Activated CD4-positive, alpha-beta T cell treated with anti-CD3 and anti-CD28 coated beads, Interleukin-2, Interleukin-6, amounts not matched to agents 100 ng/mL and 50 ng/mL, durations not matched to agents 16 hours and 8 hours (primary cell): Measurements from ENCODE around the gene GPR26.
"Not testable (repeated sequence)": the region's sequence is repeated elsewhere in the genome, so short reads cannot be mapped to it uniquely, and the experiment has no call there.

Experiments
- DNase-seq: peaks from one replicate; pipeline ENCODE4 v3.0.0-alpha.2; 2020

The GPR26 gene

GRCh38 chr10:123718544-123719060 lies 52.4 kb downstream of the GPR26 start:
- DNase-seq: no peak

DNA sequence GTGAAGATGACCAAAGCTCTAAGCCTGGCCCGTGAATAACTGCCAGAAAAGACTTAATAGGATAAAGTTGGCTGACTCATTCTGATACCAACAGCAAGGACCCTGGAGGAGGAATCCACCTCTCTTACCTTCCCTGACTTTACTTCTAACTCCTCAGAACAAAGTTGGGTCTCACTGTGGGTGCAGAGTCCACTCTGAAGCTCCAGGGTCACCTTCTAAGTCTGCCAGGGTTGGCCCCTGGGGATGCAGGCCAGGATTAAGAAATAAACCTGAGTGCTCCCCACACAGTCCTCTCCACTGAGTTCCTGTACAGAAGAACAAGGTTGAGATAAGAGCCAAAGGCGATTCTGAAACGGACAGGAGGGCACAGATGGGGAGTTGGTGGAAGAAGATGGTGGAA lies 54.4 kb downstream of the GPR26 start:
- DNase-seq: no peak

GRCh38 chr10:123721441-123722049 lies 55.4 kb downstream of the GPR26 start:
- no peak for DNase-seq

DNA sequence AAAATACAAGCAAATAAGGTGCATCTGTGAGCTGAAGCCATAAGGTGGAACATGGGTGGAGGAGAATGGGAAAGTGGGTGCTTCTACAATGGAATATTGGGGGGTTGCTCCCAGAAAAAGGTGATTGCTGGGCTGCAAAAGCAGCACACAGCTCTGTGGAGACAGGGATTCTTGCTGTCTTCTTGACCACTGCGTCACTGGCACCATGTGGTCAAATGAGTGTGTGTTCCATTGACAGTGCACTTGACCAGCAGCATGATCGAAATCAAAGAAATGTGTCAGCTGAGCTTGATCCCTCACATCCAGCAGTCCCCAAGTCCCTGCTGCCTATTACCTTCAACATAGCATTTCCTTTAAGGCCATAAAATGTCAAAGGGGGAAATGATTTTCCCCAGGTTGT lies 56.2 kb downstream of the GPR26 start:
- DNase-seq: no peak

DNA sequence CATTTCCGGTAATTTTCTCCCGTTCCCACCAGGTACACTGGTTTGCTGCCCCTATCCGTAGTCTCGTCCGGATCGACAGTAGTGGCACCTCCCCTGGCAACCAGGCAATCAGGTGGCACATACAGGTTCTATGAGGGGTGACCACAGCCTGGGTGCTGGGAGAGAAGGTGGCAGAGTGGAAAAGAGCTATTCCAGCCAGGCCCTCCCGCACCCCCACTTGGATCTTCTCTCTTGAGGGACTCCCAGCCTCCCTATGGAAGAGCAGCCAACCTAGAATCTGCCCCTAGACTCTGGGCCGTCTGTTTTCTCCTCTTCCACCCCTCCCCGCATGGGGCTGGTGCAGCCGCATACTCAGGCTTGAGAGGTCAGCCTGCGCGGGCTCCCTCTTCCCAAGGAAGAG lies 58.6 kb downstream of the GPR26 start:
- DNase-seq: no peak

GRCh38 chr10:123726381-123726780 lies 60.2 kb downstream of the GPR26 start:
- DNase-seq: no peak

GRCh38 chr10:123726836-123727235 lies 60.7 kb downstream of the GPR26 start:
- DNase-seq: no peak

GRCh38 chr10:123729523-123729922 lies 63.4 kb downstream of the GPR26 start:
- no peak for DNase-seq

DNA sequence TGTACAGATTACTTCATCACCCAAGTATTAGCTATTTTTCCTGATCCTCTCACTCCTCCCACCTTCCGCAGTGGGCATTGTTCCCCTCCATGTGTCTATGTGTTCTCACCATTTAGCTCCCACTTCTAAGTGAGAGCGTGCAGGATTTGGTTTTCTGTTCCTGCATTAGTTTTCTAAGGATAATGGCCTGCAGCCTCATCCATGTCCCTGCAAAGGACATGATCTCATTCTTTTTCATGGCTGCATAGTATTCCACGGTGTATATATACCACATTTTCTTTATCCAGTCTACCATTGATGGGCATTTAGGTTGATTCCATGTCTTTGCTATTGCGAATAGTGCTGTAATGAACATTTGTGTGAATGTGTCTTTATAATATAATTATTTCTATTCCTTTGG lies 70.8 kb downstream of the GPR26 start:
- not testable (repeated sequence) for DNase-seq

- DNase-seq: no peak
Observed at GRCh38 chr10:123741146-123741545, 75.0 kb downstream of the GPR26 start.

DNA sequence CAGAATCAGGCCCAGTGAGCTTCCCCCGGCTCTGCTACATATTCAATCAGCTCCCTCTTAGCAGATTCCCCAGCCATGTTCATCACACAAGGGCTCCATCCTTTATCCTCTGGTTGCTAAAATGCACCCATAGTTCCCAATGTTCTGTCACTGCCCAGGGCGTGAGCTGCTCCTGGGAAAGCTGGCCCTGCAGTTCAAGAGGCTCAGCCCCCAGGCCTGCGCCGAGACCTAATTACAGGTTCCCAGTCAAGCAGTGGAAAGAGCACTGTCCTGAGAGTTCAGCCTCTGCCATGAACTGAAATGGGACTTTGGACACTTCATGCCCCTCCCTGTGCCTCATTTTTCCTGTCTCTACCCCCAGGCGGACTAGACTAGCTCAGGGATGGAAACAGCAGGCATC lies 75.6 kb downstream of the GPR26 start:
- DNase-seq: no peak

- DNase-seq: no peak
Observed at GRCh38 chr10:123742751-123743440, 76.7 kb downstream of the GPR26 start.

GRCh38 chr10:123743441-123744223 lies 77.5 kb downstream of the GPR26 start:
- no peak for DNase-seq

GRCh38 chr10:123744224-123744536 lies 78.0 kb downstream of the GPR26 start:
- no peak for DNase-seq
